GM21717 (cell line): ENCODE results near the gene UBL3.

ENCODE experiments used
- ATAC-seq: cut with Tn5 transposase; IDR thresholded peaks from one replicate; pipeline ENCODE4 v1.9.1; 2021; ENCODE audit warnings: mild to moderate bottlenecking, moderate library complexity; ENCODE audit not compliant: unreplicated experiment

The UBL3 gene

GRCh38 chr13:29858231-29858630, 7.8 kb upstream of the UBL3 start:
- no peak for ATAC-seq

DNA sequence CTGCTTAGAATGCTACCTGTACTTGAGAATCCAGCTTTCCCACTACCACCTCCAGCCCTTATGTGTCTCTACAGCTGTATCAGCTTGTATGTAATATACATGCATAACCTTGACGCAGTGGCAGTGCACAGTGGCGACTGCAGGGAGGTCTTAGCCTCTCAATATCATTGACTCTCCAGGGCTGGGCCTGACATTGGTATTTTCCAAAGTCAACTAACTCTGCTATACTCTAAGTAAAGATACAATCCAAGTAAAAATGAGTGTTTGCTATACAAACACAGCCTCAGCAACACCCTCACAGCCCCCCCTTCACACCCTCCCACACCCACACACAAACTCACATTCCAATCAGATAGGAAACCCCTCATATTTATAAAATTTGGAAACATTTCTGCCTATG, 6.7 kb upstream of the UBL3 start:
- ATAC-seq = no peak

- no peak for ATAC-seq
Observed at GRCh38 chr13:29856426-29856825, 6.0 kb upstream of the UBL3 start.

DNA sequence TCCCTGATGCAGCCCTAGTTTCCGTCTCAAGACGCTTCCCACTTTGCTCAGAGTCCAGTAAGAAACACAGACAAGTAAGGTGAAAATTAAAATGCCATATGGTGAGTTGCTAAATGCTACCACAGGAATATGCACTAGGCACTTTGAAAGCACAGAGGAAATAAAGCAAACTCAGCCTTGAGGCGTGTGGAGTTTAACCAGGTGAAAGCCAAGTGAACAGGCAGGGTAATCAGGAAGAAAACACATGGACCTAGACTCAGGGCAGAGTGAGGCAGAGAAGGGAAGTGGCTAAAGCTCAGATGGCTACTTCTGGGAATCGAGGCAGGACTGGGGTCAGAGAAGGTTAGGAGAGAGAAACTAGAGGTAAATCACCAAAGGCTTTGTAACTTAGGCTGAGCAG, 5.4 kb upstream of the UBL3 start:
- no peak for ATAC-seq

GRCh38 chr13:29855009-29855408, 4.6 kb upstream of the UBL3 start:
- no peak for ATAC-seq

DNA sequence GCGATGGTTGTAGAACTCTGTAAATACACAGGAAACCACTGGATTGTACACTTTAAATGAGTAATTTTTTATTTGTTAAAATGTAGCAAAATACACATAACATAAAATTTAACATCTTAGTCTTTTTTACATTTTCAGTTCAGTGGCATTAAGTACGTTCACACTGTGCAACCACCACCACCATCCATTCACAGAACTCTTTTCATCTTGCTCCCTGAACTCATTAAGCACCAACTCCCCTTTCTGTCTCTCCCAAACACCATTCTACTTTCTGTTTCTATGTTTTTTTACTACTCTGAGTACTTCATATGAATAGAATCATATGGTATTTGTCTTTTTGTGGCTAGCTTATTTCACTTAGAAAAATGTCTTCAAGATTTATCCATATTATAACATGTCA, 2.7 kb upstream of the UBL3 start:
- ATAC-seq = no peak

DNA sequence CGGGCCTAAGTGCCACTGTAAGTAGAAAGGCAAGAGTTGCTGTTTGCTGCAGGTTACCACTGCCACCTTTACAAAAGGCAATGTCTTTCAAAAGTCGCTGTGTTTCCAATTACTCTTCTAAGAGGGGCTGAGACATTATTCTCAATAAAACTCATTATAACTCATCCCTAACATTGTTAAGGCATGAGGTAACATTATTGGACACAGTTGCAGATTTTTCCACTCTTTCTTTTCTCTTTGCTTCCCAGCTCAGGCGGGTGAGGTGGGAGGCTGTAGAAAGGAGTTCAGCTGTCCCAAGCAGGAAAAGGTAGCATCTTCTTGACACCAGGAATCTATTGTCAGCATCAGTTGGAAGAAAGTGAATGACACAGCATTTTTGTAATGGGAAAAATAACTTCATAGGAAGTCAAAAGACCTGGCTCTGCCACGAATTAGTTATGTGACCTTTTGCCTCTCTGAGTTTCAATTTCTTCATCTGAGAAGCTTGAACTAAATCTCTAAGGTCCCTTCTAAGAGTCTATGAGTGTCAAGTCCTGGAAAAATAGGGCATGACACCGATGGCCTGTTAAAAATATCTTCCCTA, 2.1 kb upstream of the UBL3 start:
- no peak for ATAC-seq

GRCh38 chr13:29849731-29850212, 645 bp downstream of the UBL3 start:
- ATAC-seq = peak; percentile 35

DNA sequence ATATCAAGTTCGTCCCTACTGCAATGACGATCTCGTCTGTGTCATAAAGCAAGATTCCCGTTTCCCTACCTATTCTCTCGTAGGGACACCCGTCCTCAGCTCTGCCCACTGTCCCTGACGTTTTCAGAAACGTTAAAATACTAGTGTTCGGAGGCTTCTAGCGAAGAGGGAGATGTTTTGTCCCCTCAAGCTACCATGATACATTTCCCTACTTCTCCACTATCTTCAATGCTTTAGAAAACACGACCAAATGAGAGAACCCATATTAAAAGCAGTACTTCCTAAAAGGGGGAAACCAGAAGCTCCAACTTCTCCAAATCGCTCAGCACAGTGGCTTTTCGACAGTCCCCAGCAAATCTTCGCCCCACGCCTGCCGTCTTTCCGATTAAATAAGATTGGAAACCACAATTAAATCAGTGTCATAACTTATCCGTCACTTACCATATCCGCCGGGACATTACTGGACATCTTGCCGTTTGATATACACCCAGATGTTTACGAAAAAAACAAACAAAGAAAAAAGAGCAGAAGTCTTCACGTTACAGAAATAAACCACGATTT, 1.3 kb downstream of the UBL3 start:
- no peak for ATAC-seq

- no peak for ATAC-seq
Observed at GRCh38 chr13:29847501-29847983, 2.9 kb downstream of the UBL3 start.

DNA sequence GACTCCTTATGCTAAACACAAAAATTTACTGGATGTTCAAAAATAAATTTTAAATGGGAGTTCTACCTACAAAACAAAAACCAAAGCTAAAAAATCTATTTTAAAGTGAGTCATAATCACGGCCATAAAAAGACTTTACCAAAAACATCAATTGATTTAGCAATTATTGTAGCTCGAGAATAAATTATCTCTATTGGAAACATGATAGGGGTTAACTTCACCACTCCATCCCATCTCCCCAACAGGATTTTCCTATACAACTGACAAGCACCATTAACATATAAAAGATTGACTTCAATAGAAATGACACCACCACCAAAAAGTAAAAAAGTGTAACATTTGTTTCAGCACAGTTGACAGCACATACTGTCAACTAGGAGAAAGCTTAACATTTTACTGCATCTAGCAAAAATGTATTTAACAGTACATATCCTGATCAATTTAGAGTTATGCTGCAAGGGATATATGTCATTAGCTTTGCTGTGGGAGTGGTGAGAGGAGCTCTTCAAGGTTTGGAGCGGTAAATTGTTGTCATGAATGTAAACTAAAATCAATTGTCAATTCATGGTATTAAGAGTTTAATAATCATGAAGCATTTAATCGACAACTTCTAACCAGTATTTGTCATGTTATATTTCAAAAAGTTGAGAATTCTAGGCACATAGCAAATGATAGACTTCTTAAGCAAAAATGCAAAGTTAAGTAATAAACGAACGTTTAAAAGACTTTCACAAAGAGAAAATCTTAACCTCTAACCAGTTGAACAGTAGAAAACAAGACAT, 3.8 kb downstream of the UBL3 start:
- ATAC-seq = no peak

- no peak for ATAC-seq
Observed at GRCh38 chr13:29845440-29846056, 4.9 kb downstream of the UBL3 start.

- ATAC-seq = no peak
Observed at GRCh38 chr13:29844441-29844840, 6.0 kb downstream of the UBL3 start.

DNA sequence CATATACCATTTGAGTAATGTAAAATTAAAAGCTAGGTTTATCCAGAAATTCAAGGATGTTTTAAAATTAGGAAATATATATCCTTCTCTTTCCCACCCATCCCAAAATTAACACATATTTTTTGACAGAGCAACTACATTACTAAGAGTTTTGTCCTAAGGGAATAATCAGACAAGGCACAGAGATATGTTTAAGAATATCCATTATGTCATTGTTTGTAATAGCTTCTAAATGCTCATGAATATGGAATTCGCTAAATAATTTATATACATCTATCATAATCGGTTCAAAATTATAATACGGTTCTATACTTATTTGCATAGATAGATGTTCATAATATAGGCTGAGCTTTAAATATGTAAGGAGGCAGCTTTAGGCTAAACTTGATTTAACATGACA, 9.8 kb downstream of the UBL3 start:
- ATAC-seq = no peak

DNA sequence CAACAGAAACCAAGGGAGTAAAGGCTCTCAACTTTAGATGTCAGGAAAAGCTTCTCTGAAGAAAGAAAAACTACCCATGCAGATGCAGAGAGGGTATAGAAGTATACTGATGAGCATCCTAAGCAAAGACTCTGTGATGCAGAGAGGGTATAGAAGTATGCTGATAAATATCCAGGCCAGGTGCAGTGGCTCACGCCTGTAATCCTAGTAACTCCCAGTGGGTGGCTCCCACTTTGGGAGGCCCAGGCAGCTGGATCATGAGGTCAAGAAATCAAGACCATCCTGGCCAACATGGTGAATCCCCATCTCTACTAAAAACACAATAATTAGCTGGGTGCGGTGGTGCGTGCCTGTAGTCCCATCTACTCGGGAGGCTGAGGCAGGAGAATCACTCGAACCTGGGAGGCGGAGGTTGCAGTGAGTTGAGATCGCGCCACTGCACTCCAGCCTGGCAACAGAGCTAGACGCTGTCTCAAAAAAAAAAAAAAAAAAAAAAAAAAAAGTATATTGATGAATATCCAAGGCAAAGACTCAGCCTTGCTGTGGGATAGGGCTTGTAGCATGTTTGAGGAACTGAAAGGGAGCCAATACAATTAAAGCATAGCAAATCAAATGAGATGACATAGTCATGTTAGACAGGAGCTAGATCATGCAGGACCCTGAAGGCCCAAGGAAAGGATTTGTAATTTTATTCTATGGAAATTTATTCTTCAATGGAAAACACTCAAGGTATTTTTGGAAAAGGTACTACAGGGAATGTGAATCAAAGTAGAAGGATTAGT, 14.9 kb downstream of the UBL3 start:
- ATAC-seq = no peak

DNA sequence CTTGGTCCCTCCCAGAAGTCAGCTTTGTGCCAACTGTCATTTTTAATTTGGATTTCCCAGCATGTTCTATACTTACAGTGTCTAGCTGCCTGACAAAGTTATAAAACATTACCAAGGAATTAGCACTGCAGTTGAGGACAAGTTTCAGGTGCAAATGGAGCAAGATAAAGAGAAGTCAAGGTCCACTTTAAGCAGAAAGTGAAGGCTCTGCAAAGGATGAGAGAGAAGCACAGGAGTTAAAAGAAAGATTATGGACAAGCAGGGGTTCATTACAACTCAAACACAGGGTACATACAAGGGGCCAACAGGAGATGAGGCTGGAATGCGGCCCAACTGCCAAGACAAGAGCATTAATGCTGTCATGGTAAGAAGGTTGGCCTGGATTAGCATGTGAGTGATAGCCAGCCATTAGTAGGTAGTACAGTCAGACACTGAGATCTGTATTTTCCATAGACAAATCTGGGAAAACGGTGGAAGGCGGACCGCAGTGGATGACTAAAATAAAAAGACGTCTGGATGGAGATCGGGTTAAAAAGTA, 17.6 kb downstream of the UBL3 start:
- ATAC-seq = no peak

- no peak for ATAC-seq
Observed at GRCh38 chr13:29830000-29830399, 20.4 kb downstream of the UBL3 start.

- no peak for ATAC-seq
Observed at GRCh38 chr13:29819143-29819542, 31.3 kb downstream of the UBL3 start.

- peak; percentile 81 for ATAC-seq
Observed at GRCh38 chr13:29817604-29818378, 32.6 kb downstream of the UBL3 start.

DNA sequence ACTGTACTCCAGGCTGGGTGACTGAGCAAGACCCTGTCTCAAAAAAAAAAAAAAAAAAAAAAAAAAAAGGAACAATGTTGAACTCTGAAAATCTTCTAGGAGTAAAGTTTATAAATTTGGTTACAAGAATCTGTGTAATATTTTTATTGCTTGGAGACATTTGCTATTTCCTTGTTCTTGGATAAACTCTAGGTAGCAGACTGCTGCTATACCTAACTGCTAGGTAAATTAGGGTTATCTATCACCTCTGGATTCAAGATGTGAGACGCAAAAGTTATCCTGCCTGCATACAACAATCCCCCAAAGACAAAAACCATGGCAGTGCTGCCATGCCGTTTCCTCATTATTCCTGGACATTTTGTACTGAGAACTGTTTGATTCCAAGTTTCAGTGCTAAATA, 33.7 kb downstream of the UBL3 start:
- ATAC-seq = no peak
